HepG2 (cell line): ENCODE data around the gene SPACA4. TPM values are rescaled to one million over a fixed set of nuclear protein-coding genes. Genes with fewer than 3 reads are reported as not detected.

Experiments
- ARNT ChIP-seq: fragments of 450-650 bp; IDR thresholded peaks from 2 replicates; pipeline ENCODE4 v1.6.1; 2017
- ARNTL ChIP-seq: sonication (generic); formaldehyde crosslinking; IDR thresholded peaks from 2 replicates; pipeline ENCODE4 v1.4.0; 2020; ENCODE audit warnings: mild to moderate bottlenecking, missing genetic modification reagents
- DNMT3B ChIP-seq: conservative IDR thresholded peaks from 2 replicates; pipeline ENCODE4 v1.6.1; 2016; ENCODE audit warnings: missing biosample characterization, control low read depth
- EEA1 ChIP-seq: sonication (generic); formaldehyde crosslinking; IDR thresholded peaks from 2 replicates; pipeline ENCODE4 v1.5.1; 2020; ENCODE audit warnings: mild to moderate bottlenecking, missing genetic modification reagents, borderline replicate concordance
- FOXC1 ChIP-seq: sonication (generic); formaldehyde crosslinking; IDR thresholded peaks from 2 replicates; pipeline ENCODE4 v1.8.0; 2022; ENCODE audit warnings: mild to moderate bottlenecking, missing genetic modification reagents, borderline replicate concordance
- FOXM1 ChIP-seq: sonication (generic); formaldehyde crosslinking; IDR thresholded peaks from 2 replicates; pipeline ENCODE4 v1.5.0; 2020; ENCODE audit warnings: missing genetic modification reagents
- HDAC1 ChIP-seq: sonication (generic); formaldehyde crosslinking; IDR thresholded peaks from 2 replicates; pipeline ENCODE4 v1.5.1; 2020; ENCODE audit warnings: mild to moderate bottlenecking, missing genetic modification reagents
- MED1 ChIP-seq: sonication (generic); formaldehyde crosslinking; IDR thresholded peaks from 2 replicates; pipeline ENCODE4 v1.4.0; 2020; ENCODE audit warnings: missing genetic modification reagents
- MED8 ChIP-seq: sonication (generic); formaldehyde crosslinking; IDR thresholded peaks from 2 replicates; pipeline ENCODE4 v1.8.1; 2023; ENCODE audit warnings: mild to moderate bottlenecking, missing genetic modification reagents; ENCODE audit not compliant: insufficient replicate concordance
- MIER3 ChIP-seq: IDR thresholded peaks from 2 replicates; pipeline ENCODE4 v1.6.1; 2016; ENCODE audit warnings: missing compliant biosample characterization, borderline replicate concordance
- MIXL1 ChIP-seq: IDR thresholded peaks from 2 replicates; pipeline ENCODE4 v1.6.1; 2016
- NCOA2 ChIP-seq: sonication (generic); formaldehyde crosslinking; IDR thresholded peaks from 2 replicates; pipeline ENCODE4 v1.8.0; 2022; ENCODE audit warnings: inconsistent platforms
- NFE2 ChIP-seq: sonication (generic); formaldehyde crosslinking; IDR thresholded peaks from 2 replicates; pipeline ENCODE4 v1.4.0; 2020; ENCODE audit warnings: missing genetic modification reagents
- POGK ChIP-seq: sonication (generic); formaldehyde crosslinking; conservative IDR thresholded peaks from 2 replicates; pipeline ENCODE4 v1.8.0; 2022; ENCODE audit warnings: mild to moderate bottlenecking, moderate library complexity, missing genetic modification reagents
- RBM22 ChIP-seq: fragments of 200-400 bp; formaldehyde crosslinking; optimal IDR thresholded peaks from 2 replicates; pipeline ENCODE3; 2017; ENCODE audit warnings: mild to moderate bottlenecking, low read length, moderate library complexity
- RNF219 ChIP-seq: sonication (generic); formaldehyde crosslinking; IDR thresholded peaks from 2 replicates; pipeline ENCODE4 v1.5.0; 2020; ENCODE audit warnings: mild to moderate bottlenecking, missing genetic modification reagents
- SIX4 ChIP-seq: sonication (generic); formaldehyde crosslinking; IDR thresholded peaks from 2 replicates; pipeline ENCODE4 v1.4.0; 2020; ENCODE audit warnings: missing genetic modification reagents
- SRF ChIP-seq: IDR thresholded peaks from 2 replicates; pipeline ENCODE4 v1.6.1; 2011; ENCODE audit warnings: mild to moderate bottlenecking, low read depth, low read length, moderate library complexity
- TBL1XR1 ChIP-seq: fragments of 150-350 bp; IDR thresholded peaks from 2 replicates; pipeline ENCODE4 v1.6.1; 2014; ENCODE audit warnings: borderline replicate concordance, low read length; ENCODE audit not compliant: partially characterized antibody
- ZBTB7A ChIP-seq: sonication (generic); formaldehyde crosslinking; IDR thresholded peaks from 2 replicates; pipeline ENCODE4 v1.8.0; 2022; ENCODE audit warnings: mild to moderate bottlenecking, missing genetic modification reagents
- ZBTB7B ChIP-seq: sonication (generic); formaldehyde crosslinking; IDR thresholded peaks from 2 replicates; pipeline ENCODE4 v1.4.0; 2020; ENCODE audit warnings: missing genetic modification reagents
- ZFP36 ChIP-seq: fragments of 150-350 bp; IDR thresholded peaks from 2 replicates; pipeline ENCODE4 v1.6.1; 2018; ENCODE audit warnings: borderline replicate concordance, low read length, low read depth; ENCODE audit not compliant: partially characterized antibody
- ZNF263 ChIP-seq: sonication (generic); formaldehyde crosslinking; IDR thresholded peaks from 2 replicates; pipeline ENCODE4 v1.4.0; 2020; ENCODE audit warnings: missing genetic modification reagents
- ZNF33A ChIP-seq: sonication (generic); formaldehyde crosslinking; IDR thresholded peaks from 2 replicates; pipeline ENCODE4 v1.5.1; 2020; ENCODE audit warnings: missing genetic modification reagents, mild to moderate bottlenecking, moderate library complexity, borderline replicate concordance
- ZNF460 ChIP-seq: sonication (generic); formaldehyde crosslinking; IDR thresholded peaks from 2 replicates; pipeline ENCODE4 v1.5.1; 2020; ENCODE audit warnings: missing genetic modification reagents, mild to moderate bottlenecking, borderline replicate concordance
- ZNF546 ChIP-seq: sonication (generic); formaldehyde crosslinking; conservative IDR thresholded peaks from 2 replicates; pipeline ENCODE4 v1.8.1; 2023; ENCODE audit warnings: mild to moderate bottlenecking, missing genetic modification reagents
- ZNF572 ChIP-seq: sonication (generic); formaldehyde crosslinking; IDR thresholded peaks from 2 replicates; pipeline ENCODE4 v1.5.1; 2020; ENCODE audit warnings: mild to moderate bottlenecking, missing genetic modification reagents
- ZNF674 ChIP-seq: sonication (generic); formaldehyde crosslinking; IDR thresholded peaks from 2 replicates; pipeline ENCODE4 v1.5.0; 2020; ENCODE audit warnings: low read depth, mild to moderate bottlenecking, missing genetic modification reagents
- ZNF777 ChIP-seq: sonication (generic); formaldehyde crosslinking; IDR thresholded peaks from 2 replicates; pipeline ENCODE4 v1.4.0; 2020; ENCODE audit warnings: missing genetic modification reagents
- polyA plus RNA-seq, 8 experiments: library from polyadenylated mRNA; depleted of rRNA in 3 of 8; stranded (reverse) in 7 of 8; unstranded in 1 of 8; fragments of >200 nt; fragmentation: Illumina TruSeq in 4 of 8; extraction: Trizol in 4 of 8; gene quantifications; 2 replicates each; pipeline versions ENCODE4 v1.2.1 to v1.2.3, GENCODE V29; 2011 to 2016; ENCODE audit warnings: low read depth in 4 of 8, missing spikeins in 1 of 8, mixed read lengths in 1 of 8; ENCODE audit not compliant: insufficient read depth in 1 of 8
- total RNA-seq, 5 experiments: library from RNA; depleted of rRNA; stranded (reverse); fragments of >200 nt; fragmentation: Illumina TruSeq; extraction: Trizol; gene quantifications; 2 replicates each; pipeline ENCODE4 v1.2.3, GENCODE V29; 2016; ENCODE audit warnings: low read depth in 1 of 5
- TF ChIP-seq, protein P1 (sequence below): sonication (generic); formaldehyde crosslinking; IDR thresholded peaks from 2 replicates; pipeline ENCODE4 v1.8.0; 2023; ENCODE audit warnings: mild to moderate bottlenecking, missing genetic modification reagents

Gene SPACA4
- total and polyA plus RNA-seq, 2 of the 13 experiments (the other 11 are each of a cell fraction or from before 2014, with no cell fraction given) = not detected

GRCh38 chr19:48624067-48624594 lies 17.6 kb downstream of the SPACA4 start (continued):
- TF ChIP-seq, protein P1, sequence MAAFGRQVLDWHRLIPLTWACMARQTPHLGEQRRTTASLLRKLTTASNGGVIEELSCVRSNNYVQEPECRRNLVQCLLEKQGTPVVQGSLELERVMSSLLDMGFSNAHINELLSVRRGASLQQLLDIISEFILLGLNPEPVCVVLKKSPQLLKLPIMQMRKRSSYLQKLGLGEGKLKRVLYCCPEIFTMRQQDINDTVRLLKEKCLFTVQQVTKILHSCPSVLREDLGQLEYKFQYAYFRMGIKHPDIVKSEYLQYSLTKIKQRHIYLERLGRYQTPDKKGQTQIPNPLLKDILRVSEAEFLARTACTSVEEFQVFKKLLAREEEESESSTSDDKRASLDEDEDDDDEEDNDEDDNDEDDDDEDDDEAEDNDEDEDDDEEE (CRISPR knock-in tag) = no peak
- TF ChIP-seq ZNF33A = no peak
- no peak for TF ChIP-seq SIX4 (CRISPR knock-in tag)
- TF ChIP-seq HDAC1 (CRISPR knock-in tag) = peak; percentile 55
- no peak for TF ChIP-seq MED1 (CRISPR knock-in tag)
- no peak for TF ChIP-seq TBL1XR1
- TF ChIP-seq SRF = no peak
- no peak for TF ChIP-seq RBM22
- TF ChIP-seq MIXL1 (CRISPR knock-in tag) = no peak
- 0 out of 2 replicates have a peak, but pooled peaks have one; percentile 20 for TF ChIP-seq MIER3 (CRISPR knock-in tag)
- TF ChIP-seq ZFP36 = no peak
- no peak for TF ChIP-seq ZNF777 (CRISPR knock-in tag)
- TF ChIP-seq EEA1 = no peak
- no peak for TF ChIP-seq DNMT3B (CRISPR knock-in tag)
- TF ChIP-seq FOXC1 (CRISPR knock-in tag) = 0 out of 2 replicates have a peak, but pooled peaks have one; percentile 26
- TF ChIP-seq ARNT = no peak
- no peak for TF ChIP-seq ZNF460 (CRISPR knock-in tag)
- 0 out of 2 replicates have a peak, but pooled peaks have one; percentile 31 for TF ChIP-seq ZNF263
- no peak for TF ChIP-seq NCOA2 (CRISPR knock-in tag)
- TF ChIP-seq RNF219 = no peak
- no peak for TF ChIP-seq POGK (CRISPR knock-in tag)
- TF ChIP-seq ZNF546 (CRISPR knock-in tag) = no peak
- no peak for TF ChIP-seq ZNF572
- no peak for TF ChIP-seq NFE2
- no peak for TF ChIP-seq MED8 (CRISPR knock-in tag)
- no peak for TF ChIP-seq ZNF674 (CRISPR knock-in tag)
- TF ChIP-seq ZBTB7B (CRISPR knock-in tag) = no peak
- TF ChIP-seq FOXM1 (CRISPR knock-in tag) = no peak
- TF ChIP-seq ZBTB7A (CRISPR knock-in tag) = no peak
- TF ChIP-seq ARNTL = no peak
